Measurements from ENCODE around the gene TRPM3.

TRPM3 gene

GRCh38 chr9:70499621-70500020 is 621.8 kb downstream of the TRPM3 start:
- DNase-seq, result no peak

DNA sequence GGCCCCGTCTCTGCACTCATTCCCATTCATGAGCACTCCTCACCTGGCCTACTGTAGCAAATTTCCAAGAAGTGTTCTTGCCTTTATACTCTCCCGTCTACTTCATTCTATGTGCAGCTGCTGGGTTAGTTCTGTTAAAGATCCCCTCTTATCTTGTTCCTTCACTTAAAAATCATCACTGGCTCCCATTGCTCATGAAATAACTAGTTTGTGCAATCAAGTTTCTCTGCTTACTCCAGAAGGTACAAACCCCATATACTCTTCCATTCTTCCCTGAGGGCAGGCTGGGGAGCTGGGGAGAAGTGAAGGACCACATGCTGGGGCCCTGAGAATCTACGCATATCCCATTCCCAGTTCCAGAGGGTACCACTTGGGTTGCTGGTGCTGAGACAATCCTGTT is 622.6 kb downstream of the TRPM3 start:
- no peak for DNase-seq

GRCh38 chr9:70496244-70496643 is 625.2 kb downstream of the TRPM3 start:
- DNase-seq, result no peak

DNA sequence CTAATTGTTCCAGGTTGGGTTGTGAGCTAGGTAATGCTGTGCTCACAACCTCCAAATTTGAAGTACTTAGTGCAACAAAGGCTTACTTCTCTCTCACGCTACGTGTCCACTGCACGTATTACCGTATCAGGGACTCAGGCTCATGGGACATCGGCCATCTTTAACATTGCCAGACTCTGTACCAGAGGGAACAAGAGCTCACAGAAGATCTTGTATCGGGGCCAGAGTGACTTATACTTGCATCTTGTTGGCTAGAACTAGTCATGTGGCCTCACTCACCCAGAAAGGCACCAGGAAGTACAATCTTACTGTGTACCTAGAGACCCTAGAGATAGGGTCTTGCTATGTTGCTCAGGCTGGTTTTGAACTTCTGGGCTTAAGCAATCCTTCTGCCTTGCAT is 625.9 kb downstream of the TRPM3 start:
- no peak for DNase-seq

DNA sequence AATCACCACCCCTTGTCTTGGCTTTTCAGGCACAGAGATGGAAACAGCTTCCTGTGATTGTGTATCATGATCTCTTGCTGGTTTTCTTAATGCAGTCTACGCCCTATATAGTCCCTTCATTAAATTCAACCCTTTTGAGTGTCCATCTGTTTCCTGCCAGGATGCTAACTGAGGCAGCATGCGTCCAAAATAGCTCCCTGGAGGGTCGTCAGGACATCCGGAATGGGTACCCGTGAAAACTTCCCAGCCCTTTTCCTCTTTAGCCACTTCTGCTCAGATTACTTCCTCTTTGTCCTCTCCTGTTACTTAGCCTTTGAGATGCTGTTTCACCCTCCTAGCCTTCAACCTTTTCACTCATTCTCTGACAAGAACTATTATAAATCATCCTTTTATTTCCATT is 627.2 kb downstream of the TRPM3 start:
- DNase-seq, result no peak

- no peak for DNase-seq
These were observed 628.4 kb downstream of the TRPM3 start for GRCh38 chr9:70493029-70493428.

DNA sequence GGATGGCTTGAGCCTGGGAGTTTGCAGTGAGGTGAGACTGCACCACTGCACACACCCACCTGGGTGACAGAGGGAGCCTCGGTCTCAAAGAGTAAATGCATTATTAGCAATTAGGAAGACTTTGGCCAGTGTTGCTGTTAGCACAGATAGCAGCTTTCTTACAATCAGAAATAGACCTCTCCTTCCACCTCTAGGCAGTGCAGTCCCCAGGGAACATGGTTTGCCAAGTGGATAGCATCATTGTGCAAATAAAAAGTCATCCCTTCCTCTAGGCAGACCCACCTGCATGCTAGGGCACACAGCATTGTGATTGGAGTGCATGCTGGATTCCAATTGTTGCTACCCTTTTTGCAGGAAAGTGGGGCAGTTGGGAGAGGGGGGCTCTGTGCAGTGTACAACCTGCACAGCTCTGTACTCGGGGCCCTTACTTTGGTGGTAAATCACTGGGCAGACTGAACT is 629.1 kb downstream of the TRPM3 start:
- DNase-seq, result no peak

- peak; percentile 6 for DNase-seq
These were observed 629.7 kb downstream of the TRPM3 start for GRCh38 chr9:70491426-70492318.

DNA sequence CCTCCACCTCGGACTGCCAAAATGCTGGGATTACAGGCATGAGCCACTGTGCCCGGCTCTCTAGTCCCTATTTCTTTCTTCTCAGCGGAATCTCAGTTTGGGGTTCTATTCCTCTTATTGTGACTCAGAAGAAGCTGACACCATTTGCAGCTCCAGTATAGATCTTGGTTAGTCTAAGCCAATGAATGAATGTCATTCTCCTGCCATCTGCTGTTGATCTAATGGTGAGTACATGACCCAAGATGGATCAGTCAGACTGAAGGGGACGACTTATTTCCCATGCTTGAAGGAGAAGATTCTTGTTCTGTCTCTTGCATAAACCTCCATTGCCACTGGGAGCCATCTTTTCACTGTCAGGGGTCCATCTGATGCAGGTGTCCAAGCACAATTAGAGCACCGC is 630.9 kb downstream of the TRPM3 start:
- DNase-seq, result peak; percentile 6

- DNase-seq, result no peak
These were observed 632.7 kb downstream of the TRPM3 start for GRCh38 chr9:70488793-70489105.

GRCh38 chr9:70488098-70488792 is 633.2 kb downstream of the TRPM3 start:
- no peak for DNase-seq

- DNase-seq, result no peak
These were observed 635.3 kb downstream of the TRPM3 start for GRCh38 chr9:70486127-70486526.

- no peak for DNase-seq
These were observed 636.1 kb downstream of the TRPM3 start for GRCh38 chr9:70485273-70485858.

DNA sequence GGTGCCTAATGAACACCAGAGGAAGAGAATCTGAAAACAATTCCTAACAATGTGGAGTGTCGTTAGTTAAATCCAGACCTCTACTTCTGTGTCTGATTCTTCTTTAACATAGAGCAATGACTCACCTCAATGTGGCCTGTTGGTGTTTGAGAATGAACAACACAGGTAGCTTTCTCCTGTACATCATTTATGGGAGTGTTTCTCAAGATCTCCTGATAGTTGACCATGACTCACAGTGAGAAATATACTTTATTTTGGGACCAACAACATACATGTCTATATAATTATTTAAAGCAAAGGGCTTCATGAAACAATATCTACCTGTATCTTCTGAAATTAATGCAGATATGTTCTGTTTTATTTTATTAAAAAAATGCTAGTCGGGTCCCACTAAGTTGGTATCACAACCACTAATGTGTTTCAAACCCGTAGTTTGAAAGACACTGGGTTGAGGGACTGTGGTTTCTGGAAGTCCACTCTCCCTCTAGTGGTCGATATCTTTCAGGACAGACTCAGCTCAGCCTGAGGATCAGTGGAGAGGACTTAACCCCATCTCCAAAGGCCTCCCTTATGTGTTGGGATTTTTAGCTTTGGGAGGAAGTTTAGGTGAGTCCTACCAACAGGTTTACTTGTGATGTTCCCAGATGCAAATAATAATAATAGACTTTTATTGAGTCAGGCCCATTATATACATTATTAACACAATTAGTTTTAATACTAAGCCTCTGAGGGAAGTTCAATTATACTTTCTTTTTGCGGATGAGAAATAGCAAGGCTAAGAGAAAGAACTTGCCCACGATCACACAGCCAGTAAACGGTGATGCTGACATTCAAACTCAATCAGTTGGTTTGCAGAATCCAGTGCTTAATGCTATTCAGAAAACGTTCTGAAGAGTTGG is 636.9 kb downstream of the TRPM3 start:
- peak; percentile 15 for DNase-seq

- no peak for DNase-seq
These were observed 640.0 kb downstream of the TRPM3 start for GRCh38 chr9:70481471-70481870.

- DNase-seq, result no peak
These were observed 640.9 kb downstream of the TRPM3 start for GRCh38 chr9:70480405-70480980.

DNA sequence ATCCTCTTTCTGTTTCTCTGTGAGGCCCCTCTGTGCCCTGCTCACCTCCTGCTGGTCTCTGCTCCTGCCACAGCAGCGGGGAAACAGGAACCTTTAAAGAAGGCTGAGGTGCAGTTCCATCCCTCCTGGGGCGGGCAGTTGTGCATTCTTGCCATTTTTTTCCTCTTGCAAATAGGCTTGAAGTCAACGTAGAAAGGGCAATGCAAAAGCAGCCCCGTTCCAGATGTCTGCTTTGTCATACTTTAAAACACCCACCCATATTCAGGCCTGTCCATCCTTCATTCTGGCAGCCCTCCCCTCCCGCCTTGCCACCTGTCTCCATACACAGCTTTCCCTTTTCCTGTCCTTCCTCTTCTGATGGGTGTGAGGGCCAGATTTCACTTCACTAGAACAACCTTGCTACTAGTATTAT is 641.5 kb downstream of the TRPM3 start:
- no peak for DNase-seq

Data from activated CD4-positive, alpha-beta T cell treated with anti-CD3 and anti-CD28 coated beads, Interleukin-2, Interleukin-6, amounts not matched to agents 100 ng/mL and 50 ng/mL, durations not matched to agents 16 hours and 8 hours (primary cell).